Superior temporal gyrus (tissue), 1 donor: ENCODE data around the gene AVPR1B.

Experiments used
- DNase-seq: peaks from one replicate; pipeline ENCODE4 v3.0.0-alpha.2; 2016; ENCODE audit errors: extremely low spot score

AVPR1B gene

GRCh38 chr1:206111271-206111927, 5.8 kb downstream of the AVPR1B start:
- no peak for DNase-seq

- no peak for DNase-seq
Observed at GRCh38 chr1:206110820-206111219, 6.4 kb downstream of the AVPR1B start.

- no peak for DNase-seq
Observed at GRCh38 chr1:206110161-206110560, 7.0 kb downstream of the AVPR1B start.

GRCh38 chr1:206109718-206110117, 7.5 kb downstream of the AVPR1B start:
- DNase-seq, result no peak

GRCh38 chr1:206108635-206109034, 8.6 kb downstream of the AVPR1B start:
- DNase-seq, result no peak

- DNase-seq, result no peak
Observed at GRCh38 chr1:206107168-206107544, 10.0 kb downstream of the AVPR1B start.

GRCh38 chr1:206106328-206107167, 10.6 kb downstream of the AVPR1B start:
- peak; percentile 94 for DNase-seq

GRCh38 chr1:206105464-206105995, 11.7 kb downstream of the AVPR1B start:
- no peak for DNase-seq

- DNase-seq, result no peak
Observed at GRCh38 chr1:206103979-206104378, 13.2 kb downstream of the AVPR1B start.

GRCh38 chr1:206102292-206102936, 14.8 kb downstream of the AVPR1B start:
- no peak for DNase-seq

GRCh38 chr1:206101351-206102045, 15.7 kb downstream of the AVPR1B start:
- DNase-seq, result no peak

GRCh38 chr1:206100226-206100815, 16.9 kb downstream of the AVPR1B start:
- DNase-seq, result no peak

GRCh38 chr1:206098242-206098919, 18.8 kb downstream of the AVPR1B start:
- DNase-seq, result no peak

- DNase-seq, result no peak
Observed at GRCh38 chr1:206097381-206097780, 19.8 kb downstream of the AVPR1B start.

- no peak for DNase-seq
Observed at GRCh38 chr1:206094024-206094423, 23.2 kb downstream of the AVPR1B start.

GRCh38 chr1:206089341-206089740, 27.8 kb downstream of the AVPR1B start:
- DNase-seq, result no peak

GRCh38 chr1:206087091-206087490, 30.1 kb downstream of the AVPR1B start:
- DNase-seq, result no peak

GRCh38 chr1:206083750-206084149, 33.4 kb downstream of the AVPR1B start:
- no peak for DNase-seq

- DNase-seq, result no peak
Observed at GRCh38 chr1:206082831-206083695, 34.1 kb downstream of the AVPR1B start.

- no peak for DNase-seq
Observed at GRCh38 chr1:206081856-206082255, 35.3 kb downstream of the AVPR1B start.
